NCI-H524 treated with DMSO at 0.1 percent for 48 hours (cell line): ENCODE measurements around the gene IFNL1.
"Not testable (repeated sequence)": the region's sequence is repeated elsewhere in the genome, so short reads cannot be mapped to it uniquely, and the experiment has no call there.

ENCODE experiments used
- DNase-seq: peaks from one replicate; lab custom pipeline; 2025; lab: John Stamatoyannopoulos, UW

IFNL1 gene

DNA sequence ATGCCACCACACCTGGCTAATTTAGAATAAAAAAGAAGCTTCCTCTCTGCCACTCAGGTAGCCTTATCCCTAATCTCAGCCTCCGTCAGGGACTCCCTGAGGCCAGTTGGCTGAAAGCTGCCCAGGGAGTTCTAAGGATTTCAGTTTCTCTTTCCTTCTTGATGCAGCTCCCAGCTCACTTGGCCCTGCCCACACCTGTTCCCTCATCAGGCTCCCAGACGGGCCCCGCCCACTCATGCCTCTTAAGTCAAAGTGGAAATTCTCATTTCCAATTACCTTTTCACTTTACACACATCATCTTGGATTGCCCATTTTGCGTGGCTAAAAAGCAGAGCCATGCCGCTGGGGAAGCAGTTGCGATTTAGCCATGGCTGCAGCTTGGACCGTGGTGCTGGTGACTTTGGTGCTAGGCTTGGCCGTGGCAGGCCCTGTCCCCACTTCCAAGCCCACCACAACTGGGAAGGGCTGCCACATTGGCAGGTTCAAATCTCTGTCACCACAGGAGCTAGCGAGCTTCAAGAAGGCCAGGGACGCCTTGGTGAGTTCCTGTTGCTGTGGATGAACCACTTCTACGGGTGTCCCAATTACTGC lies at the start of gene IFNL1:
IFNL1 (plus strand) TSS at position 353 of the 591 bp plus-strand sequence; CDS start at position 368, 15 bp downstream.
- DNase-seq = no peak

DNA sequence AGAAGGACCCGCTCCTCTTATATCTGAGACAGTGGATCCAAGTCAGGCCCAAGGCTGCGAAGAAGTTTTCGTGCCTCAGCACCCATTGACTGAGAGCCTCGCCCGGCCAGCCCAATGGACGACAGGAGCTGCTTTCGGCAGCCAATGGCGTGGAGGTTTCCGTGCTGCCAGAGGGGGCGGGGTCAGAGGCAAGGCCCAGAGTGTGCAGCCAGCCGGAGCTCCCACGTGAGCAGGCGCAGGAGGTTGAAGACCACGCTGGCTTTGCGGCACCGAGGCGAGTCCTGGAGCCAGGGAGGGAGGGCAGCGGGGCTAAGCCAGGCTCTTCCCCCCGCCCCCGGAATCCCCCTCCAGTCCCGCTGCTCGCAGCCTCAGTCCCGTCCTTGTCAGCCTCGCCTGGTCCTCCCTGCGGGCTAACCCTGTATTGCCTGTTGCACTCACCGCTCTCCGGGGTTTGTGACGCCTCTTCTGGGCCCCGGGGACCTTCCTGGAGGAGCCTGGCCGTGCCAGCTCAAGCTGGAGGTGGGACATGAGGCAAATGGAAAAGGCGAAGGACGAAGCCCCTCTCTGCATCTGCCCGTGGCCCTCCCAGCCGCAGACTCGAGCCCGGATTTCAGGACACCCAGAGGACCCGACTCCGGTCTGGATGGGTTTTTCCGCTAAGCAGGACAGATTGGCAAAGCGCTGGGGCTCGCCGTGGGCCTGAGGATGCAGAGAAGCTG lies 49.1 kb upstream of the IFNL1 start:
- peak; percentile 18 for DNase-seq

DNA sequence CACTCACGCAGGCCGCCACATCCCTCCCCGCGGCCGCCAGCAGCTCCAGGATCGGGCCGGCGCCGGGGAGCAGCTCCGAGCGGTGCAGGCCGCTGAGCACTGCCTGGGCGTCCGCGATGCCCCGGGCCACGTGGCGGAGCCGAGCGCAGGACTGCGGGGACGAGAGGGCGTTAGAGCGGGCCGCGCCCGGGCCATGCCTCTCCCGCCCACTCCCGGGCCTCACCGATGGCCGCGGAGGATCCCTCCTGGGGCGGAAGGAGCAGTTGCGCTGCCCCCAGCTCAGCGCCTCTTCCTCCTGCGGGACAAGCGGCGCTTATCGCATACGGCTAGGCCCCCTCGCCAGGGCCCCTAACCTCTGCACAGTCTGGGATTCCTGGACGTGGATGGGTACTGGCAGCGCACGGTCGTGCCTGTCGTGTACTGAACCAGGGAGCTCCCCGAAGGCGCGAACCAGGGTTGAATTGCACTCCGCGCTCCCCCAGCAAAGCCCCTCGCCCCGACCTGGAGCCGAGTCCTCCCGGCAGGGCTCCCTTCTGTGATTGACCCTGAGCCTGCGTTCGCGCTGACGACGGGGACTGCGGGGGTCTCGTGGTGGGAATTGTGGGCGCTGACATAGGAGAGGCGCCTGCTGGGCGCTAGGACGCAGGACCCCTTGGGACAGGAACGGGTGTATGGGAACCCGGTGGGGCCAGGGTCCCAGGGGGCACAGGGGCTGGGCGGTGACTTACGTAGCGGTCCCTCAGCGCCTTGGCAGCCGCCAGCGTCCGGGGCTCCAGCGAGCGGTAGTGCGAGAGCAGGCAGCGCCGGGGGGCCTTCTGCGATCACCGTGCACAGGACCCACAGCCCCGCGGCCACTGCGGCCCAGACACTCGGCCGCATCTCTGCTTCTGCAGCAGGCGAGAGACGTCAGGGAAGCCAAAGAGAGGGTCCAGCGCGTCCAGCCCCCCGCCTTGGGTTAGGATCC lies 48.2 kb upstream of the IFNL1 start:
- DNase-seq = no peak

DNA sequence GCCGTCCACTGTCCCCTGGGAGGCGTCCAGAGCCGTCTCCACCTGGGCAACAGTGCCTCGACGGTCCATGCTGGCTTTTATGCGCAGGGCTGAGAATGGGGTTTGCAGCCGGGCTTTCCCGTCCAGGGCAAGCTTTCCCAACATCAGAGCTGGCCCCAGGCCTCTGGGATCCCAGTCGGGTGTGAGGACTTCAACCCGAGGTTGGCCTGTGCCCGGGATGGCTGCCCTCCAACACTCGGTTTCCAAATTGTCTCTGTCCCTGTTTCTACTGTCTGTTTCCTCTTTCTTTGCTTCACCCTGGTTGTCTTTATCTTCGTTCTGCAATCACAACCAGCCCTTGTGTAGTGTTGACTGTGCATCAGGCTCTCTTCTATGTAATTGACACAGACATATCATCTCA lies 47.4 kb upstream of the IFNL1 start, which contains the start of gene IFNL4:
IFNL4 (minus strand) TSS at position 51 of the 400 bp plus-strand sequence.
- no peak for DNase-seq

DNA sequence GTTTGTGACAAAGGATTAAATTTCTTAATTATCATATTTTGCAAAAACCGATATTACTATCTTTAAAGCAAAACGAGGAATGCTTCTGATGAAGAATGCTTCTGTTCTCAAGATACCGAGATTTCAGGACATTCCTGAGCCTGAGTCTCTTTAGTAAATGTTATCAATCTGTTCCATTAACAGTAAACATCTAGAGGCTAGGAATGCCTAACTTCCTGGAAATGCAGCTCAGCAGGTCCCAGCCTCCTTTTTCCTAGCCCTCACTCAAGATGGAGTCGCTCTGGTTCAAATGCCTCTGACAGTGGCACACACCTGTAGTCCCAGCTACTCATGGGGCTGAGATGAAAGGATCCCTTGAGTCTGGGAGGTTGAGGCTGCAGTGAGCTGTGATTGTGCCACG lies 45.1 kb upstream of the IFNL1 start:
- no peak for DNase-seq

DNA sequence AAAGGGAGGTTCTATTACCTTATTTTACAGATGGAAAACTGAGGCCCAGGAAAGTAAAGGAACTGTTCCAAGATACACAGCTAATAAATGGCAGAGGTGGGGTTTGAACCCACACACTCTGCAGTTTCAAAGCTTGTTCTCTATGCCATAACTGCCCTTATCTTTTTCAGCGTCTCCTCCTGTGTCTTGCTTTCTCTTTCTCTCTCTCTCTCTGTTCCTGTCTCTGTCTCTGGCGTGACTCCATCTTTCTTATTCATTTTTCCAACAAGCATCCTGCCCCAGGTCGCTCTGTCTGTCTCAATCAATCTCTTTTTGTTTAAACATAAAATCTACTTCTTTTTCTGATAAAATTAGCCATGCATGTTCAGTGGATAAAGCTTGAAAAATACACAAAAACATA lies 44.4 kb upstream of the IFNL1 start:
- no peak for DNase-seq

DNA sequence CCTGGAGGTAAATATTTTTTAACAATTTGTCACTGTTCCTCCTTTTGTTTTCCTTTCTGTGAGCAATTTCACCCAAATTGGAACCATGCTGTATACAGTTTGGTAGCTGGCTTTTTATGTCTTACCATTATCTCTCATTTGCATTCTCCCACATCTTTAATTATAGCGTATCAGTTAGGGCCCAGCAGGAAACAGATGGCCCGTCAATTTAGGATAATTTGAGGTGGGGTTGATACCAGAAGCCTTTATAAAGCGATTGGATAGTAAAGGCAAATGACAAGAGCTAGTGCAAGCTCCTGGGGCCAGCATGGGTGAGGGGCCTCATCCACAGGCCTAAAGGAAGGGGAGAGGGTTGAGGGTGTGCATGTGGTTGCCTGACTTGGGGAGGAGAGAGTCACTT lies 43.7 kb upstream of the IFNL1 start:
- DNase-seq = no peak

DNA sequence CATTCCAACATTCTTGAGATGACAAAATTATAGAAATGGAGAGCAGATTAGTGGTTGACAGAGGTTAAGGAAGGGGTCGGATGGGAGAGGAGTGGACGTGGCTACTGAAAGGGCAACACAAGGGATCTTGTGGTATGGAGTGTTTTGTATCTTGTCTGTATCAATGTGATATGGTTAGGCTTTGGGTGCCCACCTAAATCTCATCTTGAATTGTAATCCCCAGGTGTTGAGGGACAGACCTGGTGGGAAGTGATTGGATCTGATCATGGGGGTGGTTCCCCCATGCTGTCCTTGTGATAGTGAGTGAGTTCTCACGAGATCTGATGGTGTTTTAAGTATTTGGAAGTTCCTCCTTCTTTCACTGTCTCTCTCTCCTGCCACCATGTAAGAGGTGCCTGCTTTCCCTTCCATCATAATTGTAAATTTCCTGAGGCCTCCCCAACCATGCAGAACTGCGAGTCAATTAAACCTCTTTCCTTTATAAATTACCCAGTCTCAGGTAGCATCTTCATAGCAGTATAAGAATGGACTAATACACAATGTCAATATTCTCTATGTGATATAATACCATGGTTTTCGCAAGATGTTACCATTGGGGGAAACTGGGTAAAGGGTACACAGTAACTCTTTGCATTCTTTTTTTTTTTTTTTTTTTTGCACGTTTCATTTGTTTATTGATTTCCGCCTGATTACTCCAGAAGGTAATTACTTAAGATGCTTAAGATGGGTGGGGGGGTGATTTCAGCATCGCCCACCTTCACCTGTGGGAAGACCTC lies 42.6 kb upstream of the IFNL1 start:
- no peak for DNase-seq

DNA sequence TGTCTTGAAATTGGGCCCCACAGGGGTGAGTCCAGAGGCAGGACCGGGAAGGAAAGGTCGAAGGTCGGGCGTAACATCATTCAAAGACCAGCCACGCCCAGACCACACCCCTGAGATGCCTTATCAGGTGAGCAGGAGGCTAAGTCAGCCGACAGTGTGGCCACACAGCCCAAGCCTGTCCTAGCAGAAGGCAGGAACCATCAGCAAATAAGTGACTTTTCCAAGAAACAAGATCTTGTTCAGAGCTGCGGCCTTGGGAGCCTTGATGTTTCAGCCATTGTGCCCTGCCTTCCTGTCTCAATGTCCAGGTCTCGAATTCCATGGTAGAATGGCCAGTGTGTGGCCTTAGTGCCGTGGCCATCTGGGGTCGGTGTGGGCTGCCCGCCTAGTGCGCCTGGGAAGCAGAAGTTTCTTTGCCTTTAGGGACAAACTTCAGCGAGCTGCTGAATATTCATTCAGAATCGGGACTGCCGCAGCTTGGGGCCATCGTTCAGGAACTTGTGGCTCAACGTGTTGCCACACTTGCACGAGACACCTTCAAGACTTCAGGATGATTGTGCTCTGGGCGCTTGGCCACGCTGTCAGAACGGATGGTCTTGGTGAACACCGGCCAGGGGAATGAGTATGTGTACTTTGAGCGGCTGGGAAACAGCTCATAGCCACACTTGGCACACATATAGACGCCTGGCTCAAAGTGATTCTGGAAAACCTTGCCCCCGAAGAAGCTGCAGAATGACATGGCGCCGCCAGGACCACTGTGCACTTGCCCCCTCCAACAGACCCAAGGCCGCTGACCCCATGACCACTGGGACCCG lies 41.5 kb upstream of the IFNL1 start:
- DNase-seq = no peak

DNA sequence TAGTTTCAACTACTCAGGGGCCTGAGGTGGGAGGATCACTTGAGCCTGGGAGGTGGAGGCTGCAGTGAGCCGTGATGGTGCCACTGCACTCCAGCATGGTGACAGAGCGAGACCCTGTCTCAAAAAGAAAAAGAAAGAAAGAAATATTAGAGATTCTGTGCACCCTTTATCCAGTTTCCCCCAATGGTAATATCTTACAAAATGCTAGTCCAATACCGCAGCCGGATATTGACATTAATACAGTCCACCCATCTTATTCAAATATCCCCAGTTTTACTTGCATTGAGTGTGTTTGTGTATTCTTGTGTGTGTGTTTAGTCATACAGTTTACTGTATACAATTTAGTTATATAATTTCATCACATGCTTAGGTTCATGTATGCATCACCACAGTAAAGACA lies 39.0 kb upstream of the IFNL1 start:
- no peak for DNase-seq

DNA sequence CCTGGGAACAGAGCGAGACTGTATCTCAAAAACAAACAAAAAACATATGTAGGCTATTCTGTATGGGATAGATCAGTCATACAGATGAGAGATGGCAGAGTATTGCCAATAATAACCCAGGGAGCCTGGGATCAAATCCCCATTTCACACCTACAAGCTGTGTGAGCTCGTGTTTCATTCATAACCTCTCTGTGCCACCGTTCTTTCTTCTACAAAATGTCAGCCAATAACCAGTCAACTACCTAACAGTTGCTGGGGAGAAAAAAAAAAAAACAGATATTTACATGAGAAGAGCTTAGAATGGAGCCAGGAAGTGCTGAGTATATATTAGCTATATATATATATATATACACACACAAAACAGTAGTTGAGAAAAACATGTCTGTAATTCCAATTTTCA lies 34.5 kb upstream of the IFNL1 start:
- DNase-seq = no peak

DNA sequence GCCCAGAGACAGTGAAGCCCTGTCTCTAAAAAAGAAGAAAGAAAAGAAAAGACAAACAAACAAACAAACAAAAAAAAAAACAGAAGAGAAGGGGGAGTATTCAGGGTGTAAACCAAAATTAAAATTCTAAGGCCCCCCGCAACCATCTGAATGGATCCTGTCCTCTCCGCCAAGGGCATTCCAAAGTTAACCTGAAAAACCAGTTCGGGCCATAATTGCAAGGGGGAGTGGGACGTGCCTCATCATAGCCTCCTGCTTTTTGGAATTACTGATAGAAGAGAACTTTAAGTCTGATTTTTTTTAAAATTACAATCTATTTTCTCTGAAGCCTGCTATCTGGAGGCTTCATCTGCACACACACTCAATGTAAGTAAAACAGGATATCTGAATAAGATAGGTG lies 33.7 kb upstream of the IFNL1 start:
- DNase-seq = no peak

DNA sequence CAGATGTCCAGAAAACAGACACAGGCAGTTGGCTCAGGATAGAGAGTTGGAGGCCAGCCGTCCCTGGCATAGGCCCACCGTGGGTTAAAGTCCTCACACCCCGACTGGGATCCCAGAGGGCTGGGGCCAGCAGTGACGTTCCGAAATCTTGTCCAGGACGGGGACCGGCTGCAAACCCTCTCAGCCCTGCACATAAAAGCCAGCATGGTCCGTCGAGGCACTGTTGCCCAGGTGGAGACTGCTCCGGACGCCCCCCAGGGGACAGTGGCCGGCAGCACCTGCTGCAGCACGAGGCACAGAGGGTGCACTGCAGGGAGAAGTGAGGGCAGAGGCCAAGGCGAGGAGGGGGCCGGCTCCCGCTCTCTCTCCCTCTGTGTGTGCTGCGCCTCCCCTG lies 32.3 kb upstream of the IFNL1 start:
- no peak for DNase-seq

DNA sequence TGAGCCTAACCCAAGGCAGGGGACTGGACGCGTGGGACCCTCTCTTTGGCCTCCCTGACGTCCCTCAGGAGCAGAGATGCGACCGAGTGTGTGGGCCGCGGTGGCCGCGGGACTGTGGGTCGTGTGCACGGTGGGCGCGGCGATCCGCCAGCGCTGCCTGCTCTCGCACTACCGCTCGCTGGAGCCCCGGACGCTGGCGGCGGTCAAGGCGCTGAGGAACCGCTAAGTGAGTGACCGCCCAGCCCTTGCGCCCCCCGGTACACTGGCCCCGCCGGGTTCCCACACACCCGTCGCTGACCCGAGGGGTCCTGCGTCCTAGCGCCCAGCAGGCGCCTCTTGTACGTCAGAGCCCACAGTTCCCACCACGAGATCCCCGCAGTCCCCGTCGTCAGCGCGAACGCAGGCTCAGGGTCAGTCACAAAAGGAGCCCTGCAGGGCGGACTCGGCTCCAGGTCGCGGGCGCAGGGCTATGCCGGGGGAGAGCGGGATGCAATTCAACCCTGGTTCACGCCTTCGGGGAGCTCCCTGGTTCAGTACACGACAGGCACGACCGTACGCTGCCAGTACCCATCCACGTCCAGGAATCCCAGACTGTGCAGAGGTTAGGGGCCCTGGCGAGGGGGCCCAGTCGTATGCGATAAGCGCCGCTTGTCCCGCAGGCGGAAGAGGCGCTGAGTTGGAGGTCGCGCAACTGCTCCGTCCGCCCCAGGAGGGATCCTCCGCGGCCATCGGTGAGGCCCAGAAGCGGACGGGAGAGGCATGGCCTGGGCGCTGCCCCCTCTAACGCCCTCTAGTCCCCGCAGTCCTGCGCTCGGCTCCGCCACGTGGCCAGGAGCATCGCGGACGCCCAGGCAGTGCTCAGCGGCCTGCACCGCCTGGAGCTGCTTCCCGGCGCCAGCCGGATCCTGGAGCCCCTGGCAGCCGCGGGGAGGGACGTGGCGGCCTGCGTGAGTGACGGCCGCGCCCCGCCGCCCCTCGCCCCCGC lies 31.6 kb upstream of the IFNL1 start:
- no peak for DNase-seq

DNA sequence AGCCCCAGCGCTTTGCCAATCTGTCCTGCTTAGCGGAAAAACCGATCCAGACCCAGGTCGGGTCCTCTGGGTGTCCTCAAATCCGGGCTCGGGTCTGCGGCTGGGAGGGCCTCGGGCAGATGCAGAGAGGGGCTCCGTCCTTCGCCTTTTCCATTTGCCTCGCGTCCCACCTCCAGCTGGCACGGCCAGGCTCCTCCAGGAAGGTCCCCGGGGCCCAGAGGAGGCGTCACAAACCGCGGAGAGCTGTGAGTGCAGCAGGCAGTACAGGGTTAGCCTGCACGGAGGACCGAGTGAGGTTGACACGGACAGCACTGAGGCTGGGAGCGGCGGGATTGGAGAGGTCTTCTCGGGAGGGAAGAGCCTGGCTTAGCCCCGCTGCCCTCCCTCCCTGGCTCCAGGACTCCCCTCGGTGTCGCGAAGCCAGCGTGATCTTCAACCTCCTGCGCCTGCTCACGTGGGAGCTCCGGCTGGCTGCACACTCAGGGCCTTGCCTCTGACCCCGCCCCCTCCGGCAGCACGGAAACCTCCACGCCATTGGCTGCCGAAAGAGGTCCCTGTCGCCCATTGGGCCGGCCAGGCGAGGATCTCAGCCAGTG lies 30.8 kb upstream of the IFNL1 start:
- DNase-seq = no peak

DNA sequence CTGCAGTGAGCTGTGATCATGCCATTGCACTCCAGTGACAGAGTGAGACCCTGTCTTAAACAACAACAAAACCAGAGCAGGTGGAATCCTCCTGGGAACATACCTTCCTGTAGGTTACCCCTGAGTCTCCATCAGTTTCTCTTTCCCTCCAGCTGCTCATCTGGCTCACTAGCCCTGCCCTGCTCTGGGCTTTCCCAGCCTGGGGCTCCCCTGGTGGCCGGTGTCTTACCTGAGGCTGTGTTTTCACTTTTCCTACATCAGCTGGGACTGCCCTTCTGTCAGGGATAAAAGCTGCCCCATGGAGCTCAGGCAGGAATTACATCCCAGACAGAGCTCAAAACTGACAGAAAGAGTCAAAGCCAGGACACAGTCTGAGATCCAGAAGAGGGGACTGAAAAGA lies 28.1 kb upstream of the IFNL1 start, which contains the start of gene IFNL2:
IFNL2 (plus strand) TSS at position 312 of the 400 bp plus-strand sequence. CDS start 173 bp downstream, outside the sequence.
- not testable (repeated sequence) for DNase-seq

DNA sequence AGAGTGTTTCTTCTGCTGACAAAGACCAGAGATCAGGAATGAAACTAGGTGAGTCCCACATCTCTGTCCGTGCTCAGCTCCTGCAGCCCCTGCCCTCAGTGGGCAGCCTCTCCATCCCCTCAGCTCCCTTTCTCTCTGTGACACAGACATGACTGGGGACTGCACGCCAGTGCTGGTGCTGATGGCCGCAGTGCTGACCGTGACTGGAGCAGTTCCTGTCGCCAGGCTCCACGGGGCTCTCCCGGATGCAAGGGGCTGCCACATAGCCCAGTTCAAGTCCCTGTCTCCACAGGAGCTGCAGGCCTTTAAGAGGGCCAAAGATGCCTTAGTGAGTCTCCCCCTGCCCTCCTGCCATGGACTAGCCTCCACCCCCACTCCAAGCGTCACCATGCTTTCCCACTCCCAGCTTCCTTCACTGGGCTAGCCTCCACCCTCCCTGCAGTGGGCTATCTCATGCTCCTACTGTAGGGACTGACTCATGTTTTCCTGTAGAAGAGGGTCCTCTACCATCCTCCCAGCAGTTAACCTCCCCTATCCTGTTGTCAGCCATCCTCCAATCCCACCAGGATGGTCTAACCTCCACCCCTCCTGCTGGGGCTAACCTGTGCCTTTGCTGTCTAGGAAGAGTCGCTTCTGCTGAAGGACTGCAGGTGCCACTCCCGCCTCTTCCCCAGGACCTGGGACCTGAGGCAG lies 27.5 kb upstream of the IFNL1 start:
- not testable (repeated sequence) for DNase-seq

DNA sequence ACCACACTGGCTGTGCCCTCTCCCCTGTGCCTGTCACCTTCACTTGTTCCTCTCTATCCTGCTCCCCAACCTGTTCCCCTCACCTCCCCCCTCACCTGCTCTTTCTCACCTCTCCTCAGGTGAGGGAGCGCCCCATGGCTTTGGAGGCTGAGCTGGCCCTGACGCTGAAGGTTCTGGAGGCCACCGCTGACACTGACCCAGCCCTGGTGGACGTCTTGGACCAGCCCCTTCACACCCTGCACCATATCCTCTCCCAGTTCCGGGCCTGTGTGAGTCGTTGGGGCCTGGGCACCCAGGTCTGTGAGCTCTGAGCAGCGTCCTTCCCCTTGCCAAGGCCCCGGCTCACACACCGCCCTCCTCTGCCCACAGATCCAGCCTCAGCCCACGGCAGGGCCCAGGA lies 26.8 kb upstream of the IFNL1 start:
- DNase-seq = not testable (repeated sequence)
